ENCODE results near the gene EMX2.

DNA sequence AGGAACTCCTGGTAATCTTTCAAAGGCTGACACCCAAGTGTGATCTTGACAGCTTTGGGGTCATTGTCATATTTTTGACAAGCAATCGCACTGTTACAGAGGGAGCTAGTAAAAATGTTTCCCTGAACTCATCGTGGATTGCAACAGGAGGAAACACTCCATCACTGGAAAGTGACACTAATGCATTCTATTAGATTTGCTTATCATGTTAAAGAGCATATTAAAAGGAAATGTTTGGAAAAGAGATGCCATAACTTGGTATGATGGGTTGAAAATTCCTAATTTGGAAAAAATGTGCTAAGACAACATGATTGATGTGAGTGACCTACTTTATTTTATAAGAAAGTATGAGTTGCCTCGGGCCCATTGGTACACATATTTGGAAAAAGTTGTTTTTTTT, 22.7 kb upstream of the EMX2 start:
- no peak for TF ChIP-seq CTCF (IDR thresholded peaks at IDR 0.05)
- no peak for TF ChIP-seq POLR2A (IDR thresholded peaks at IDR 0.05)
- TF ChIP-seq POLR2AphosphoS5 (IDR thresholded peaks at IDR 0.05): no peak
- TF ChIP-seq EP300 (IDR thresholded peaks at IDR 0.05): no peak
